ENCODE measurements around the gene PNMA8C.

- TF ChIP-seq CTCF (IDR thresholded peaks at IDR 0.05), result no peak
- no peak for TF ChIP-seq POLR2AphosphoS5 (IDR thresholded peaks at IDR 0.05)
- no peak for TF ChIP-seq POLR2A (IDR thresholded peaks at IDR 0.05)
These were observed 17.4 kb downstream of the PNMA8C start for GRCh38 chr19:46411088-46411924.

Measured in gastroesophageal sphincter (tissue), 3 donors.